NCI-H510A (cell line): ENCODE measurements around the gene CHRNB2.
A peak's percentile ranks its signal among the peaks of the same experiment; 100 is the strongest.

ENCODE experiments used
- DNase-seq: peaks from one replicate; lab custom pipeline; 2025; lab: John Stamatoyannopoulos, UW

CHRNB2 gene

GRCh38 chr1:154611150-154611862 is 43.7 kb downstream of the CHRNB2 start:
- DNase-seq = no peak

GRCh38 chr1:154614247-154614646 is 46.7 kb downstream of the CHRNB2 start:
- DNase-seq = no peak

GRCh38 chr1:154614901-154615300 is 47.3 kb downstream of the CHRNB2 start:
- no peak for DNase-seq

GRCh38 chr1:154615411-154615810 is 47.8 kb downstream of the CHRNB2 start:
- no peak for DNase-seq

- DNase-seq = no peak
These were observed 49.2 kb downstream of the CHRNB2 start for GRCh38 chr1:154616659-154617345.

GRCh38 chr1:154619181-154619948 is 51.8 kb downstream of the CHRNB2 start:
- DNase-seq = no peak

GRCh38 chr1:154620751-154621150 is 53.2 kb downstream of the CHRNB2 start:
- DNase-seq = no peak

GRCh38 chr1:154621875-154622274 is 54.3 kb downstream of the CHRNB2 start:
- DNase-seq = no peak

- no peak for DNase-seq
These were observed 55.0 kb downstream of the CHRNB2 start for GRCh38 chr1:154622503-154623039.

- DNase-seq = no peak
These were observed 55.8 kb downstream of the CHRNB2 start for GRCh38 chr1:154623358-154623757.

GRCh38 chr1:154624746-154625643 is 57.4 kb downstream of the CHRNB2 start:
- DNase-seq = no peak

GRCh38 chr1:154626456-154627256 is 59.1 kb downstream of the CHRNB2 start:
- DNase-seq = no peak

- DNase-seq = peak; percentile 62
These were observed 59.9 kb downstream of the CHRNB2 start for GRCh38 chr1:154627257-154628120.

GRCh38 chr1:154628121-154628405 is 60.5 kb downstream of the CHRNB2 start:
- no peak for DNase-seq

- DNase-seq = no peak
These were observed 61.6 kb downstream of the CHRNB2 start for GRCh38 chr1:154629061-154629674.
